Tongue (tissue), 2 donors: ENCODE data around the gene DNAAF5. TPM values are rescaled to one million over a fixed set of nuclear protein-coding genes. Genes with fewer than 3 reads are reported as not detected.
A peak's percentile ranks its signal among the peaks of the same experiment; 100 is the strongest.

Source experiments
- DNase-seq: peaks from one replicate; pipeline ENCODE4 v3.0.0-alpha.2; 2015
- total RNA-seq: library from RNA; depleted of rRNA; stranded (reverse); fragments of >200 nt; gene quantifications from one replicate; pipeline ENCODE4 v1.2.3, GENCODE V29; 2014

DNAAF5 gene
- total RNA-seq, 1 donor from 2014 or later, result 22.5 TPM

- DNase-seq, result peak; percentile 70
Measured at GRCh38 chr7:815284-816216, 89.1 kb downstream of the DNAAF5 start.

- peak; percentile 99 for DNase-seq
Measured at GRCh38 chr7:816300-816750, 89.8 kb downstream of the DNAAF5 start.

GRCh38 chr7:816751-817671 lies 90.5 kb downstream of the DNAAF5 start:
- no peak for DNase-seq

- DNase-seq, result peak; percentile 43
Measured at GRCh38 chr7:818031-818699, 91.7 kb downstream of the DNAAF5 start.

- no peak for DNase-seq
Measured at GRCh38 chr7:820341-820740, 93.8 kb downstream of the DNAAF5 start.

- DNase-seq, result no peak
Measured at GRCh38 chr7:821688-822087, 95.2 kb downstream of the DNAAF5 start.

GRCh38 chr7:822692-823276 lies 96.3 kb downstream of the DNAAF5 start:
- no peak for DNase-seq

- DNase-seq, result no peak
Measured at GRCh38 chr7:823649-824048, 97.2 kb downstream of the DNAAF5 start.

- DNase-seq, result no peak
Measured at GRCh38 chr7:824081-824480, 97.6 kb downstream of the DNAAF5 start.

GRCh38 chr7:824664-825063 lies 98.2 kb downstream of the DNAAF5 start:
- no peak for DNase-seq

GRCh38 chr7:825386-825785 lies 98.9 kb downstream of the DNAAF5 start:
- DNase-seq, result no peak

- DNase-seq, result no peak
Measured at GRCh38 chr7:826230-826917, 99.9 kb downstream of the DNAAF5 start.

- no peak for DNase-seq
Measured at GRCh38 chr7:828793-829561, 102.5 kb downstream of the DNAAF5 start.

- no peak for DNase-seq
Measured at GRCh38 chr7:830069-830468, 103.6 kb downstream of the DNAAF5 start.

- peak; percentile 88 for DNase-seq
Measured at GRCh38 chr7:831596-832166, 105.2 kb downstream of the DNAAF5 start.

GRCh38 chr7:832167-832967 lies 105.9 kb downstream of the DNAAF5 start, which contains the start of gene SUN1:
Gene SUN1, plus strand, starts transcription at chr7:832476. Its CDS starts 49 bp downstream, at chr7:832525.
- peak; percentile 77 for DNase-seq

- DNase-seq, result no peak
Measured at GRCh38 chr7:832968-833424, 106.5 kb downstream of the DNAAF5 start.

- no peak for DNase-seq
Measured at GRCh38 chr7:833601-834258, 107.2 kb downstream of the DNAAF5 start.
